Adrenal gland (tissue), 5 donors: ENCODE measurements around the gene BCL2L14.
"Not testable (repeated sequence)": the region's sequence is repeated elsewhere in the genome, so short reads cannot be mapped to it uniquely, and the experiment has no call there.

Experiments
- POLR2A ChIP-seq, 2 donors: fragments of 450-650 bp; IDR thresholded peaks; one replicate each; pipeline ENCODE4 v1.6.1; 2017; ENCODE audit warnings: antibody characterized with exemption in 2 of 2, mild to moderate bottlenecking in 2 of 2, moderate library complexity in 1 of 2
- TF ChIP-seq, protein P1 (sequence below), 6 experiments: fragments of 450-650 bp in 4 of 6; fragments of 200-600 bp in 2 of 6; sonication (generic) in 1 of 6; IDR thresholded peaks; 1 replicate in 5 of 6; 2 replicates in 1 of 6; pipeline versions ENCODE4 v1.5.1 to v1.8.0; 2016 to 2021; ENCODE audit warnings: antibody characterized with exemption in 6 of 6, mild to moderate bottlenecking in 2 of 6, moderate library complexity in 1 of 6
- donor health status: DM: no; HTN: no; CAD: no.

DNA sequence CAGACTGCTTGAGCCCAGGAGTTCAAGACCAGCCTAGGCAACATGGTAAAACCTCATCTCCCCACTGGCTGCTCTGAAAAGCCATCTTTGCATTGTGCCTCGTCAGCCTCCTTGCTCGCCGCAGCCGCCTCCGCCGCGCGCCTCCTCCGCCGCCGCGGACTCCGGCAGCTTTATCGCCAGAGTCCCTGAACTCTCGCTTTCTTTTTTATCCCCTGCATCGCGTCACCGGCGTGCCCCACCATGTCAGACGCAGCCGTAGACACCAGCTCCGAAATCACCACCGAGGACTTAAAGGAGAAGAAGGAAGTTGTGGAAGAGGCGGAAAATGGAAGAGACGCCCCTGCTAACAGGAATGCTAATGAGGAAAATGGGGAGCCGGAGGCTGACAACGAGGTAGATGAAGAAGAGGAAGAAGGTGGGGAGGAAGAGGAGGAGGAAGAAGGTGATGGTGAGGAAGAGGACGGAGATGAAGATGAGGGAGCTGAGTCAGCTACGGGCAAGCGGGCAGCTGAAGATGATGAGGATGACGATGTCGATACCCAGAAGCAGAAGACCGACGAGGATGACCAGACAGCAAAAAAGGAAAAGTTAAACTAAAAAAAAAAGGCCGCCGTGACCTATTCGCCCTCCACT is 40.3 kb downstream of the BCL2L14 start:
- TF ChIP-seq, protein P1, sequence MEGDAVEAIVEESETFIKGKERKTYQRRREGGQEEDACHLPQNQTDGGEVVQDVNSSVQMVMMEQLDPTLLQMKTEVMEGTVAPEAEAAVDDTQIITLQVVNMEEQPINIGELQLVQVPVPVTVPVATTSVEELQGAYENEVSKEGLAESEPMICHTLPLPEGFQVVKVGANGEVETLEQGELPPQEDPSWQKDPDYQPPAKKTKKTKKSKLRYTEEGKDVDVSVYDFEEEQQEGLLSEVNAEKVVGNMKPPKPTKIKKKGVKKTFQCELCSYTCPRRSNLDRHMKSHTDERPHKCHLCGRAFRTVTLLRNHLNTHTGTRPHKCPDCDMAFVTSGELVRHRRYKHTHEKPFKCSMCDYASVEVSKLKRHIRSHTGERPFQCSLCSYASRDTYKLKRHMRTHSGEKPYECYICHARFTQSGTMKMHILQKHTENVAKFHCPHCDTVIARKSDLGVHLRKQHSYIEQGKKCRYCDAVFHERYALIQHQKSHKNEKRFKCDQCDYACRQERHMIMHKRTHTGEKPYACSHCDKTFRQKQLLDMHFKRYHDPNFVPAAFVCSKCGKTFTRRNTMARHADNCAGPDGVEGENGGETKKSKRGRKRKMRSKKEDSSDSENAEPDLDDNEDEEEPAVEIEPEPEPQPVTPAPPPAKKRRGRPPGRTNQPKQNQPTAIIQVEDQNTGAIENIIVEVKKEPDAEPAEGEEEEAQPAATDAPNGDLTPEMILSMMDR (IDR thresholded peaks at IDR 0.05): not testable (repeated sequence)
- not testable (repeated sequence) for TF ChIP-seq POLR2A (IDR thresholded peaks at IDR 0.05)
